Neural cell (in vitro differentiated cells): Measurements from ENCODE around the gene ERICH2.
A peak's percentile ranks its signal among the peaks of the same experiment; 100 is the strongest.

Source experiments
- EP300 ChIP-seq: fragments of 450-650 bp; conservative IDR thresholded peaks from 2 replicates; pipeline ENCODE4 v1.6.1; 2014; ENCODE audit warnings: antibody characterized with exemption, mild to moderate bottlenecking, moderate library complexity; ENCODE audit not compliant: poor library complexity, severe bottlenecking
- EZH2 ChIP-seq: fragments of 200-600, 300-800 bp; shearing (Covaris generic), sonication (generic); IDR thresholded peaks from 2 replicates; pipeline ENCODE4 v1.6.1; 2014; ENCODE audit warnings: antibody characterized with exemption, low read length, borderline replicate concordance, mild to moderate bottlenecking; ENCODE audit not compliant: insufficient read depth, poor library complexity, severe bottlenecking
- POLR2AphosphoS5 ChIP-seq: IDR thresholded peaks from 2 replicates; pipeline ENCODE4 v1.6.1; 2012
- RAD21 ChIP-seq: fragments of 450-650 bp; conservative IDR thresholded peaks from 2 replicates; pipeline ENCODE4 v1.6.1; 2014; ENCODE audit warnings: antibody characterized with exemption, mild to moderate bottlenecking, moderate library complexity
- SMC3 ChIP-seq: fragments of 450-650 bp; conservative IDR thresholded peaks from 2 replicates; pipeline ENCODE4 v1.6.1; 2014; ENCODE audit warnings: antibody characterized with exemption, mild to moderate bottlenecking, moderate library complexity; ENCODE audit not compliant: poor library complexity
- TAF1 ChIP-seq: IDR thresholded peaks from 2 replicates; pipeline ENCODE4 v1.6.1; 2012; ENCODE audit warnings: low read depth
- TF ChIP-seq, protein P1 (sequence below): fragments of 450-650 bp; IDR thresholded peaks from 2 replicates; pipeline ENCODE4 v1.5.1; 2014; ENCODE audit warnings: antibody characterized with exemption, mild to moderate bottlenecking, moderate library complexity; ENCODE audit not compliant: poor library complexity, severe bottlenecking
- TF ChIP-seq, protein P2 (sequence below): IDR thresholded peaks from 2 replicates; pipeline ENCODE4 v1.6.1; 2012; ENCODE audit warnings: borderline replicate concordance

DNA sequence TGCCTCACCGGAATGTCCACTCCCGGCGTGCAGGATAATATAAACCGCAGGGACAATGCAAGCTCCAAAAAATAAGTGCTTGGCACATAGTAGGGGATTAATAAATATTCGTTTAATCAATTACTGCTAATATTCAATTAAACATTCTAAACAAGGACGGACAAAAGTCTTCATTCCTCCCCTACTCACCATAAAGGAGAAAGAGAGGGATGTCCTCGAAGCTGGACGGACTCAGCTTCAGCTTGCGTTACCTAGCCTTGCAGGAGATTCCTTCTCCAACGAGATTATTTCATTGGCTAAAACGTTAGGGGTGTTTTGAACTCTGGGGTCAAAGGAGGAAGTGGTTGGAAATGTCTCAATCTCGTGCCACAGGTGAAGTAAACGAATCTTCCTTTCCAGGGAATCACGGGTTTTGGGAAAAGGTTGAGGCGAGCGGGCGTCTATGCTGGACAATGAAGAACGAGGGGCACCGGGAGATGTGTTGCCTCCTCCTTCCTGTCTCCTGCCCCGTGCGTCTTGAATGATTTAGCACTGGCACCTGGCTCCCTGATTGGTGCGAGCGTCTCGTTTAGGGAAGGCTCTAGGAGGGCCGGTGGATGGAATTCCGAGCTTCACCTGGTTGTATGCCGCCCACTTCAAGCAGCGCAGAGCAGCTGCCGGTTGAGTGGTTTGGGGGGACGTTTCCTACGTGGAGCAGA, 44.5 kb downstream of the ERICH2 start:
- TF ChIP-seq, protein P1, sequence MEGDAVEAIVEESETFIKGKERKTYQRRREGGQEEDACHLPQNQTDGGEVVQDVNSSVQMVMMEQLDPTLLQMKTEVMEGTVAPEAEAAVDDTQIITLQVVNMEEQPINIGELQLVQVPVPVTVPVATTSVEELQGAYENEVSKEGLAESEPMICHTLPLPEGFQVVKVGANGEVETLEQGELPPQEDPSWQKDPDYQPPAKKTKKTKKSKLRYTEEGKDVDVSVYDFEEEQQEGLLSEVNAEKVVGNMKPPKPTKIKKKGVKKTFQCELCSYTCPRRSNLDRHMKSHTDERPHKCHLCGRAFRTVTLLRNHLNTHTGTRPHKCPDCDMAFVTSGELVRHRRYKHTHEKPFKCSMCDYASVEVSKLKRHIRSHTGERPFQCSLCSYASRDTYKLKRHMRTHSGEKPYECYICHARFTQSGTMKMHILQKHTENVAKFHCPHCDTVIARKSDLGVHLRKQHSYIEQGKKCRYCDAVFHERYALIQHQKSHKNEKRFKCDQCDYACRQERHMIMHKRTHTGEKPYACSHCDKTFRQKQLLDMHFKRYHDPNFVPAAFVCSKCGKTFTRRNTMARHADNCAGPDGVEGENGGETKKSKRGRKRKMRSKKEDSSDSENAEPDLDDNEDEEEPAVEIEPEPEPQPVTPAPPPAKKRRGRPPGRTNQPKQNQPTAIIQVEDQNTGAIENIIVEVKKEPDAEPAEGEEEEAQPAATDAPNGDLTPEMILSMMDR, result no peak
- TF ChIP-seq EZH2 (no peak), TAF1 (peak; percentile 1), POLR2AphosphoS5 (no peak), SMC3 (no peak), EP300 (no peak), RAD21 (no peak)
- TF ChIP-seq, protein P2, sequence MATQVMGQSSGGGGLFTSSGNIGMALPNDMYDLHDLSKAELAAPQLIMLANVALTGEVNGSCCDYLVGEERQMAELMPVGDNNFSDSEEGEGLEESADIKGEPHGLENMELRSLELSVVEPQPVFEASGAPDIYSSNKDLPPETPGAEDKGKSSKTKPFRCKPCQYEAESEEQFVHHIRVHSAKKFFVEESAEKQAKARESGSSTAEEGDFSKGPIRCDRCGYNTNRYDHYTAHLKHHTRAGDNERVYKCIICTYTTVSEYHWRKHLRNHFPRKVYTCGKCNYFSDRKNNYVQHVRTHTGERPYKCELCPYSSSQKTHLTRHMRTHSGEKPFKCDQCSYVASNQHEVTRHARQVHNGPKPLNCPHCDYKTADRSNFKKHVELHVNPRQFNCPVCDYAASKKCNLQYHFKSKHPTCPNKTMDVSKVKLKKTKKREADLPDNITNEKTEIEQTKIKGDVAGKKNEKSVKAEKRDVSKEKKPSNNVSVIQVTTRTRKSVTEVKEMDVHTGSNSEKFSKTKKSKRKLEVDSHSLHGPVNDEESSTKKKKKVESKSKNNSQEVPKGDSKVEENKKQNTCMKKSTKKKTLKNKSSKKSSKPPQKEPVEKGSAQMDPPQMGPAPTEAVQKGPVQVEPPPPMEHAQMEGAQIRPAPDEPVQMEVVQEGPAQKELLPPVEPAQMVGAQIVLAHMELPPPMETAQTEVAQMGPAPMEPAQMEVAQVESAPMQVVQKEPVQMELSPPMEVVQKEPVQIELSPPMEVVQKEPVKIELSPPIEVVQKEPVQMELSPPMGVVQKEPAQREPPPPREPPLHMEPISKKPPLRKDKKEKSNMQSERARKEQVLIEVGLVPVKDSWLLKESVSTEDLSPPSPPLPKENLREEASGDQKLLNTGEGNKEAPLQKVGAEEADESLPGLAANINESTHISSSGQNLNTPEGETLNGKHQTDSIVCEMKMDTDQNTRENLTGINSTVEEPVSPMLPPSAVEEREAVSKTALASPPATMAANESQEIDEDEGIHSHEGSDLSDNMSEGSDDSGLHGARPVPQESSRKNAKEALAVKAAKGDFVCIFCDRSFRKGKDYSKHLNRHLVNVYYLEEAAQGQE, result no peak
